Kidney glomerular epithelial cell (primary cell): ENCODE data around the gene DUSP18.
"Not testable (repeated sequence)": the region's sequence is repeated elsewhere in the genome, so short reads cannot be mapped to it uniquely, and the experiment has no call there.

Source experiments
- DNase-seq: peaks from one replicate; lab custom pipeline; 2025; lab: John Stamatoyannopoulos, UW

The DUSP18 gene

GRCh38 chr22:30640361-30640760 lies 27.3 kb downstream of the DUSP18 start:
- DNase-seq, result no peak

GRCh38 chr22:30637701-30638114 lies 30.0 kb downstream of the DUSP18 start:
- no peak for DNase-seq

GRCh38 chr22:30636226-30637077 lies 31.2 kb downstream of the DUSP18 start:
- no peak for DNase-seq

- DNase-seq, result peak; percentile 81
These were observed 32.1 kb downstream of the DUSP18 start, which contains the start of gene SLC35E4 for GRCh38 chr22:30635273-30636225. Gene SLC35E4 (plus strand): TSS chr22:30635781. CDS start chr22:30636451, 670 bp downstream.

GRCh38 chr22:30634471-30635233 lies 33.0 kb downstream of the DUSP18 start:
- DNase-seq, result peak; percentile 83

- not testable (repeated sequence) for DNase-seq
These were observed 36.2 kb downstream of the DUSP18 start for GRCh38 chr22:30631469-30631868.

GRCh38 chr22:30628491-30628890 lies 39.2 kb downstream of the DUSP18 start:
- DNase-seq, result no peak

- no peak for DNase-seq
These were observed 40.2 kb downstream of the DUSP18 start for GRCh38 chr22:30627471-30627870.

GRCh38 chr22:30626413-30626812 lies 41.3 kb downstream of the DUSP18 start:
- no peak for DNase-seq

GRCh38 chr22:30619909-30620308 lies 47.8 kb downstream of the DUSP18 start:
- not testable (repeated sequence) for DNase-seq

- DNase-seq, result no peak
These were observed 49.9 kb downstream of the DUSP18 start for GRCh38 chr22:30617819-30618218.

GRCh38 chr22:30615543-30615954 lies 52.1 kb downstream of the DUSP18 start:
- DNase-seq, result no peak

- no peak for DNase-seq
These were observed 52.8 kb downstream of the DUSP18 start for GRCh38 chr22:30614879-30615278.

GRCh38 chr22:30614268-30614667 lies 53.4 kb downstream of the DUSP18 start:
- no peak for DNase-seq

GRCh38 chr22:30612789-30613188 lies 54.9 kb downstream of the DUSP18 start:
- no peak for DNase-seq
